Measurements from ENCODE around the gene PTPRT. TPM values are rescaled to one million over a fixed set of nuclear protein-coding genes. Genes with fewer than 3 reads are reported as not detected.

Gene PTPRT
- not detected in 2 replicates for total RNA-seq

DNA sequence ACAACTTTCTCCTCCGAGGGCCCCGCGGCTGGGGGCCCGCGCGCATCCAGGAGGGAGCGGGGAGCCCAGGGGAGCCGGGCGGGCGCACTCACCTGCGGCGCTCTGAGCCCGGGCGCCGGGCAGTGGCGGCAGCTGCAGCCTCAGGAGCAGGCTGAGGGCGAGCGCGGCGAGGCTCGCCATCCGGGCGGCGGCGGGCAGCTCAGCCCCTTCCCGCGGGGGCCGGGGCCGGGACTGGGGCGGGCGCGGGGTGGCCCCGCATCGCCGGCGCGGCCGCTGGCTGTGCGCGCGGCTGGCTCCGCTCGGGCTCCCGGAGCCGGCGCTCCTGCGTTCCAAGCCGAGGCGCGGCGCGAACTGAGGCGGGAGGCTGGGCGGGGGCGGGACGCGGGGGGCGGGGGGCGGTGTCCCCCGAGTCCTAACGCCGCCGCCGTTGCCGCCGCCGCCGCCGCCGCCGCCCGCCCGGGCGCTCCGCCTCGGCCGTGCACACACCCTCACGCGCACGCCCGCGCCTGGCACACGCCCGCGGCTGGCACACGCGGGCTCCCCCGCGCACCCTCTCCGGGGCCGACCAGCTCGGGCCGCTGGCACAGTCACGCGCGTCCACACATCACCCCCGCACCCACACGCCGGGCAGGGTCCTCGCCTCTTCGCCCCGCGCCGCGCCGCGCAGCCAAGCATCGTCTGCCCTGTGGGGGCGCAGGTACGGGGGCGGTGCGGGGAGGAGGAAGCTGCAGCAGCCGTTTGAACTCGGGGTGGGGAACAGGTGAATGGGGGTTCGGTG lies at the start of gene PTPRT:
TSS of gene PTPRT (minus strand) at position 353 of the 778 bp plus-strand sequence. CDS start at position 180, 173 bp downstream.

